IMR-90 (cell line): ENCODE data around the gene SH3BGRL3. TPM values are rescaled to one million over a fixed set of nuclear protein-coding genes. Genes with fewer than 3 reads are reported as not detected.

ENCODE experiments used
- ATAC-seq: fragments of 200-7000 bp; cut with Tn5 transposase; 2 replicates; pipeline ENCODE4 v1.9.1; 2020; ENCODE audit warnings: low read depth, mild to moderate bottlenecking, moderate library complexity
- BruUV-seq: library from RNA; stranded (reverse); fragments of 400-500 nt; replicated peaks from 2 replicates; lab custom pipeline; 2021; lab: Mats Ljungman, UMichigan
- CTCF ChIA-PET: fragments of 300-600 bp; formaldehyde crosslinking; extraction: SDS; loops from one replicate; lab custom pipeline; 2021; ENCODE audit warnings: antibody characterized with exemption; lab: Yijun Ruan, JAX
- POLR2A ChIA-PET: fragments of 300-600 bp; sonication (Branson Sonifier 250); formaldehyde crosslinking; loops from one replicate; lab custom pipeline; 2022; ENCODE audit warnings: antibody characterized with exemption; ENCODE audit not compliant: unreplicated experiment; lab: Charles Lee
- DNase-seq: peaks from one replicate; pipeline ENCODE4 v3.0.0; 2013
- H2AFZ ChIP-seq: replicated peaks from 2 replicates; pipeline ENCODE3; 2013; ENCODE audit warnings: low read length, mild to moderate bottlenecking; ENCODE audit not compliant: poor library complexity
- H2AK5ac ChIP-seq: 2 replicates; pipeline ENCODE4 v1.6.1; 2013; ENCODE audit warnings: low read depth, low read length, inconsistent platforms
- H2AK9ac ChIP-seq: replicated peaks from 2 replicates; pipeline ENCODE3; 2013; ENCODE audit warnings: mild to moderate bottlenecking, low read depth, low read length, moderate library complexity; ENCODE audit not compliant: poor library complexity
- H2BK120ac ChIP-seq: 2 replicates; pipeline ENCODE4 v1.6.1; 2013; ENCODE audit warnings: low read depth, low read length, inconsistent platforms
- H2BK15ac ChIP-seq: 3 replicates; pipeline ENCODE4 v1.6.1; 2013; ENCODE audit warnings: low read depth, low read length, inconsistent platforms
- H2BK20ac ChIP-seq: 2 replicates; pipeline ENCODE4 v1.6.1; 2013; ENCODE audit warnings: low read depth, mild to moderate bottlenecking, inconsistent platforms, low read length, moderate library complexity
- H2BK5ac ChIP-seq: 2 replicates; pipeline ENCODE4 v1.6.1; 2013; ENCODE audit warnings: mild to moderate bottlenecking, low read depth, low read length, inconsistent platforms; ENCODE audit not compliant: poor library complexity, severe bottlenecking
- H3K14ac ChIP-seq: replicated peaks from 2 replicates; pipeline ENCODE4 v1.6.1; 2013; ENCODE audit warnings: low read depth, low read length, inconsistent platforms
- H3K18ac ChIP-seq: 2 replicates; pipeline ENCODE4 v1.6.1; 2013; ENCODE audit warnings: low read depth, low read length, control low read depth
- H3K23ac ChIP-seq: 2 replicates; pipeline ENCODE4 v1.6.1; 2013; ENCODE audit warnings: low read depth, low read length, inconsistent platforms
- H3K27ac ChIP-seq: 2 replicates; pipeline ENCODE4 v1.5.1; 2013; ENCODE audit warnings: mild to moderate bottlenecking, control low read depth, low read length; ENCODE audit not compliant: insufficient read depth
- H3K27me3 ChIP-seq: 2 replicates; pipeline ENCODE4 v1.6.1; 2013; ENCODE audit warnings: low read length; ENCODE audit not compliant: control insufficient read depth, insufficient read depth
- H3K36me3 ChIP-seq: 2 replicates; pipeline ENCODE4 v1.6.1; 2013; ENCODE audit warnings: low read length, mixed read lengths; ENCODE audit not compliant: control insufficient read depth, insufficient read depth
- H3K4ac ChIP-seq: 2 replicates; pipeline ENCODE4 v1.6.1; 2013; ENCODE audit warnings: low read depth, low read length, inconsistent platforms
- H3K4me1 ChIP-seq: 2 replicates; pipeline ENCODE4 v1.6.1; 2013; ENCODE audit warnings: low read length, mixed read lengths; ENCODE audit not compliant: control insufficient read depth, insufficient read depth
- H3K4me2 ChIP-seq: 2 replicates; pipeline ENCODE4 v1.6.1; 2013; ENCODE audit warnings: low read depth, mild to moderate bottlenecking, control low read depth, low read length, moderate library complexity
- H3K4me3 ChIP-seq: 2 replicates; pipeline ENCODE4 v1.5.1; 2013; ENCODE audit warnings: low read depth, mild to moderate bottlenecking, control low read depth, low read length, moderate library complexity; ENCODE audit not compliant: insufficient read depth
- H3K56ac ChIP-seq: 2 replicates; pipeline ENCODE4 v1.6.1; 2013; ENCODE audit warnings: low read length, inconsistent platforms; ENCODE audit not compliant: insufficient read depth; ENCODE audit errors: extremely low read depth
- H3K79me1 ChIP-seq, 2 experiments: 2 replicates each; pipeline ENCODE4 v1.6.1; 2013; ENCODE audit warnings: low read length in 2 of 2, inconsistent platforms in 1 of 2, low read depth in 1 of 2
- H3K9ac ChIP-seq: 2 replicates; pipeline ENCODE4 v1.6.1; 2013; ENCODE audit warnings: low read depth, low read length, control low read depth
- H3K9me1 ChIP-seq: 2 replicates; pipeline ENCODE4 v1.6.1; 2013; ENCODE audit warnings: low read length, inconsistent platforms; ENCODE audit not compliant: insufficient read depth
- H3K9me3 ChIP-seq: 2 replicates; pipeline ENCODE4 v1.6.1; 2013; ENCODE audit warnings: low read length; ENCODE audit not compliant: control insufficient read depth, insufficient read depth
- H4K20me1 ChIP-seq: 2 replicates; pipeline ENCODE4 v1.6.1; 2013; ENCODE audit warnings: low read length, inconsistent platforms; ENCODE audit not compliant: insufficient read depth
- H4K5ac ChIP-seq: 2 replicates; pipeline ENCODE4 v1.6.1; 2013; ENCODE audit warnings: mild to moderate bottlenecking, low read depth, low read length, control low read depth
- H4K8ac ChIP-seq, 2 experiments: 2 replicates each; pipeline ENCODE4 v1.6.1; 2013; ENCODE audit warnings: low read depth in 2 of 2, low read length in 2 of 2, control low read depth in 1 of 2, inconsistent platforms in 1 of 2
- H4K91ac ChIP-seq: 2 replicates; pipeline ENCODE4 v1.6.1; 2013; ENCODE audit warnings: low read depth, low read length, inconsistent platforms; ENCODE audit not compliant: insufficient read depth
- CEBPB ChIP-seq: IDR thresholded peaks from 2 replicates; pipeline ENCODE4 v1.6.1; 2012; ENCODE audit warnings: low read depth, low read length, improper control_type of control experiment
- CHD1 ChIP-seq: IDR thresholded peaks from 2 replicates; pipeline ENCODE4 v1.6.1; 2012; ENCODE audit warnings: low read depth, low read length, improper control_type of control experiment
- CTCF ChIP-seq: conservative IDR thresholded peaks from 2 replicates; pipeline ENCODE4 v1.5.1; 2012; ENCODE audit warnings: mild to moderate bottlenecking, low read depth, low read length, improper control_type of control experiment
- ELK1 ChIP-seq: fragments of 150-350 bp; IDR thresholded peaks from 2 replicates; pipeline ENCODE4 v1.6.1; 2016; ENCODE audit warnings: low read depth, mild to moderate bottlenecking, low read length, moderate library complexity, borderline replicate concordance
- FOS ChIP-seq: fragments of 150-350 bp; IDR thresholded peaks from 2 replicates; pipeline ENCODE4 v1.6.1; 2016; ENCODE audit warnings: low read depth, low read length
- MAFK ChIP-seq: IDR thresholded peaks from 2 replicates; pipeline ENCODE4 v1.6.1; 2012; ENCODE audit warnings: low read depth, low read length, improper control_type of control experiment
- MXI1 ChIP-seq: IDR thresholded peaks from 2 replicates; pipeline ENCODE4 v1.6.1; 2012; ENCODE audit warnings: low read depth, mild to moderate bottlenecking, low read length, moderate library complexity, borderline replicate concordance
- NFE2L2 ChIP-seq: fragments of 150-350 bp; IDR thresholded peaks from 2 replicates; pipeline ENCODE4 v1.6.1; 2016; ENCODE audit warnings: low read depth, mild to moderate bottlenecking, low read length
- POLR2A ChIP-seq: IDR thresholded peaks from 2 replicates; pipeline ENCODE4 v1.6.1; 2012; ENCODE audit warnings: mild to moderate bottlenecking, low read depth, low read length
- RAD21 ChIP-seq: IDR thresholded peaks from 2 replicates; pipeline ENCODE4 v1.6.1; 2012; ENCODE audit warnings: low read length, improper control_type of control experiment
- RCOR1 ChIP-seq: IDR thresholded peaks from 2 replicates; pipeline ENCODE4 v1.6.1; 2012; ENCODE audit warnings: mild to moderate bottlenecking, low read length, improper control_type of control experiment; ENCODE audit not compliant: insufficient replicate concordance
- RFX5 ChIP-seq: IDR thresholded peaks from 2 replicates; pipeline ENCODE4 v1.8.0; 2012; ENCODE audit warnings: low read depth, mild to moderate bottlenecking, low read length, moderate library complexity
- SMC3 ChIP-seq: fragments of 150-350 bp; IDR thresholded peaks from 2 replicates; pipeline ENCODE4 v1.6.1; 2016; ENCODE audit warnings: low read depth, mild to moderate bottlenecking, antibody characterized with exemption, low read length, moderate library complexity
- WGBS, 2 experiments: methylation state at CpG; one replicate each; pipeline versions ENCODE4 v1.1.5 to v1.1.7; 2013; ENCODE audit warnings: missing lambda C conversion rate in 2 of 2; ENCODE audit not compliant: insufficient read length in 1 of 2; ENCODE audit errors: extremely low coverage in 2 of 2; 5-methylcytosine and 5-hydroxymethylcytosine counted together
- dilution Hi-C: fragments of 300-500 bp; cut with HindIII; formaldehyde crosslinking; loops from one replicate; pipeline ENCODE4 v1.14.3; 2018; ENCODE audit warnings: low sequenced_read_pairs; ENCODE audit not compliant: unreplicated experiment
- in situ Hi-C: fragments of 300-500 bp; cut with MboI; formaldehyde crosslinking; loops from 3 replicates; pipeline ENCODE4 v1.14.3; 2019; ENCODE audit warnings: low sequenced_read_pairs, inconsistent platforms, mixed read lengths
- intact Hi-C: fragments of 100-400 bp; cut with micrococcal nuclease; formaldehyde crosslinking; loops from 2 replicates; pipeline ENCODE4 v1.10.0; 2022
- polyA plus RNA-seq, 3 experiments: library from polyadenylated mRNA; depleted of rRNA; stranded (reverse); fragments of >200 nt; gene quantifications; 2 replicates each; pipeline ENCODE4 v1.2.3, GENCODE V29; 2012; ENCODE audit warnings: low replicate concordance in 1 of 3
- total RNA-seq: library from RNA; depleted of rRNA; stranded (reverse); fragments of >200 nt; gene quantifications from 2 replicates; pipeline ENCODE4 v1.2.3, GENCODE V29; 2012
- TF ChIP-seq, protein P1 (sequence below): fragments of 150-350 bp; IDR thresholded peaks from 2 replicates; pipeline ENCODE4 v1.6.1; 2017; ENCODE audit warnings: mild to moderate bottlenecking, antibody characterized with exemption, low read length, low read depth

Gene SH3BGRL3
- total and polyA plus RNA-seq, 2 of the 4 experiments (the other 2 are of a cell fraction): 35.0 to 483 TPM

DNA sequence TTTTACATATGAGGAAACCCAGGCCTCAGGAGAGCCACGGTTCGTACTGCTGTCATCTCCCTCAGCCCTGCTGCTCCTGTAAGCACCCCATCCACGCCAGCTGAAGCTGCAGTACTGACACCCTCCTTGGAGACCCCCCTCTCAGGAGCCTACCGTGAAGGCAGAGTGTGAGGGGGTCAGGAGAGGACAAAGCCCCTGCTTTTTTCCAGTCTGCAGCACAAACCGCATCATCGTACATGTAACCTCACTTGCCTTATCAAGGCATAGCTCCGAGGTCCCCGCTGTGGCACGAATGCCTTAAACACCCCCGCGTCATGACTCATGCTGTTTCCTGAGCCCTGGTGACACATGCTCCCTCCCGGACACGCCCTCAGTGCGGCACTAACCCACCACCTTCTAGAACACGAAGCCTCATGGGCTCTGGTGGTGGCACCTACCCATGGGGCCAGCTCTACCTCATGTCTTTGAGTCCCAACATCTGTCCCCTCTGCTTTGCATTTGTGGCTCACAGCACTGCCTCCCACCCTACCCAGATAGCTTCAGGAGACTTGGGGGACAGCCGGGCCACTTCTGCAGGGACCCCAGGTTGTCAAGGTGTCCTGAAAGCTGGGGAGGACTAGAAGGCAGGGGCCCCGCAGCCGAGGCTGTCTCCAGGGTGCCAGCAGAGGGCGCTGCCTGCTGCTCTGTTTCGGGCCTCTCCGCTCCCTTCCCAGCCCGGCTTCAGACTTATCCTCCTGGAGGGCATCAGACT, 4.9 kb downstream of the SH3BGRL3 start:
- peak overlapping the region; percentile 43; the same call in 1 of the 2 replicates for H3K9ac ChIP-seq
- TF ChIP-seq SMC3 (peak; percentile 2; the same call in 1 of the 2 replicates), ELK1 (no peak), MAFK (no peak), POLR2A (no peak), RAD21 (peak; percentile 37), RCOR1 (no peak), MXI1 (no peak), RFX5 (no peak), CHD1 (no peak), FOS (peak; percentile 96), NFE2L2 (peak; percentile 20; the same call in 1 of the 2 replicates), CTCF (peak; percentile 59), CEBPB (no peak)
- TF ChIP-seq, protein P1, sequence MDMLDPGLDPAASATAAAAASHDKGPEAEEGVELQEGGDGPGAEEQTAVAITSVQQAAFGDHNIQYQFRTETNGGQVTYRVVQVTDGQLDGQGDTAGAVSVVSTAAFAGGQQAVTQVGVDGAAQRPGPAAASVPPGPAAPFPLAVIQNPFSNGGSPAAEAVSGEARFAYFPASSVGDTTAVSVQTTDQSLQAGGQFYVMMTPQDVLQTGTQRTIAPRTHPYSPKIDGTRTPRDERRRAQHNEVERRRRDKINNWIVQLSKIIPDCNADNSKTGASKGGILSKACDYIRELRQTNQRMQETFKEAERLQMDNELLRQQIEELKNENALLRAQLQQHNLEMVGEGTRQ: peak; percentile 53; the same call in 1 of the 2 replicates

More for the DNA sequence above, 4.9 kb downstream of the SH3BGRL3 start:
- H2AFZ ChIP-seq: peak overlapping the region; percentile 88
- H3K4me2 ChIP-seq: peak overlapping the region; percentile 35
- peak; percentile 48 for ATAC-seq
- H3K4me1 ChIP-seq: peaks cover 40% of the 10 kb centered on the region
- peak overlapping the region; percentile 98 for H2BK5ac ChIP-seq
- peak overlapping the region; percentile 98 for H2AK9ac ChIP-seq
- H3K4me3 ChIP-seq: no peak overlapping the region
- H3K4ac ChIP-seq: peak overlapping the region; percentile 98
- peaks cover 20 to 66% of the 10 kb centered on the region in 2 experiments for H3K79me1 ChIP-seq
- H4K20me1 ChIP-seq: peaks cover 37% of the 10 kb centered on the region
- H2AK5ac ChIP-seq: peak overlapping the region; percentile 97
- peak overlapping the region; percentile 91 for H3K27ac ChIP-seq
- H2BK20ac ChIP-seq: peak overlapping the region; percentile 90
- 0 out of 2 replicates have a peak overlapping the region, but pooled peaks have one; percentile 63 for H3K56ac ChIP-seq
- peak; percentile 97 for DNase-seq
- peak overlapping the region; percentile 81 for H4K5ac ChIP-seq
- ChIA-PET CTCF (interaction anchor here (1.1 to 1.5 kb wide), 4 partner anchors 10 to 51 kb away, joined by 3 to 5 read pairs (median 4); partner anchors contain the start of gene CEP85), POLR2A (no interaction called here)
- peak overlapping the region; percentile 60 for H3K18ac ChIP-seq
- H2BK120ac ChIP-seq: peak overlapping the region; percentile 97
- H3K9me1 ChIP-seq: peaks cover 41% of the 10 kb centered on the region
- dilution Hi-C loops (no loop called here), in situ Hi-C loops (no loop called here), intact Hi-C loops (no loop called here)
- peak overlapping the region; percentile 84; the same call in 2 of the 3 replicates for H2BK15ac ChIP-seq
- 0% methylated on average over 7 of the region's 22 CpGs; no CpG with 5 or more reads in 1 of the 2 experiments for WGBS, 2 experiments
- peak overlapping the region; percentile 96 for H4K91ac ChIP-seq
- no peaks in the 10 kb centered on the region for H3K9me3 ChIP-seq
- peak overlapping the region; percentile 93 for H3K14ac ChIP-seq
- peak overlapping the region; percentile 96 for H3K23ac ChIP-seq
- peaks cover 20% of the 10 kb centered on the region for H3K36me3 ChIP-seq
- no TSS peak for BruUV-seq
- H3K27me3 ChIP-seq: no peaks in the 10 kb centered on the region
- H4K8ac ChIP-seq: peak overlapping the region; percentile 58 to 89
